Stimulated activated CD4-positive, alpha-beta T cell treated with anti-CD3 and anti-CD28 coated beads, Interleukin-4, amount 100 ng/mL, for 48 hours (primary cell): Measurements from ENCODE around the gene PDGFRB.
"Not testable (repeated sequence)": the region's sequence is repeated elsewhere in the genome, so short reads cannot be mapped to it uniquely, and the experiment has no call there.

Source experiments
- DNase-seq, 2 donors: peaks; one replicate each; pipeline ENCODE4 v3.0.0-alpha.2; 2020; ENCODE audit warnings: low read depth in 2 of 2

PDGFRB gene

GRCh38 chr5:150114102-150114641 lies 41.5 kb downstream of the PDGFRB start:
- no peak for DNase-seq

GRCh38 chr5:150113047-150113744 lies 42.4 kb downstream of the PDGFRB start:
- DNase-seq, result no peak

GRCh38 chr5:150112201-150113046 lies 43.2 kb downstream of the PDGFRB start:
- DNase-seq, result no peak

GRCh38 chr5:150111122-150111521 lies 44.5 kb downstream of the PDGFRB start:
- DNase-seq, result no peak

GRCh38 chr5:150109921-150110320 lies 45.7 kb downstream of the PDGFRB start:
- DNase-seq, result no peak

GRCh38 chr5:150108711-150109514 lies 46.7 kb downstream of the PDGFRB start:
- no peak for DNase-seq

- no peak for DNase-seq
Measured at GRCh38 chr5:150107909-150108447, 47.7 kb downstream of the PDGFRB start.

GRCh38 chr5:150106674-150107426 lies 48.8 kb downstream of the PDGFRB start:
- no peak for DNase-seq

GRCh38 chr5:150105928-150106615 lies 49.6 kb downstream of the PDGFRB start:
- no peak for DNase-seq

- no peak for DNase-seq
Measured at GRCh38 chr5:150104550-150104870, 51.1 kb downstream of the PDGFRB start.

GRCh38 chr5:150103678-150104549 lies 51.7 kb downstream of the PDGFRB start:
- no peak for DNase-seq

GRCh38 chr5:150101023-150101422 lies 54.6 kb downstream of the PDGFRB start:
- DNase-seq, result no peak

GRCh38 chr5:150097152-150097551 lies 58.5 kb downstream of the PDGFRB start:
- no peak for DNase-seq

GRCh38 chr5:150092159-150092787 lies 63.4 kb downstream of the PDGFRB start:
- DNase-seq, result no peak

GRCh38 chr5:150085950-150086715 lies 69.5 kb downstream of the PDGFRB start, which contains the start of gene CSF1R:
Gene CSF1R, minus strand, starts transcription at chr5:150086554. Its CDS starts 127 bp downstream, at chr5:150086427.
- DNase-seq, result no peak

- DNase-seq, result no peak
Measured at GRCh38 chr5:150085191-150085912, 70.3 kb downstream of the PDGFRB start.

- DNase-seq, result not testable (repeated sequence)
Measured at GRCh38 chr5:150084754-150085153, 70.9 kb downstream of the PDGFRB start.
